KG1 (cell line): ENCODE data around the gene CORO1A.
"Not testable (repeated sequence)": the region's sequence is repeated elsewhere in the genome, so short reads cannot be mapped to it uniquely, and the experiment has no call there.

ENCODE experiments used
- DNase-seq: peaks from one replicate; lab custom pipeline; 2025; lab: John Stamatoyannopoulos, UW

Gene CORO1A

GRCh38 chr16:30183233-30184095 is at the start of gene CORO1A:
CORO1A (plus strand) TSS chr16:30183602; CDS start chr16:30185210, 1,608 bp downstream.
- DNase-seq: peak; percentile 78

- no peak for DNase-seq
Observed at GRCh38 chr16:30136971-30137605, 46.3 kb upstream of the CORO1A start.

GRCh38 chr16:30137897-30138296 is 45.5 kb upstream of the CORO1A start:
- no peak for DNase-seq

GRCh38 chr16:30139583-30140481 is 43.6 kb upstream of the CORO1A start:
- DNase-seq: no peak

GRCh38 chr16:30141750-30142149 is 41.7 kb upstream of the CORO1A start:
- DNase-seq: no peak

- DNase-seq: no peak
Observed at GRCh38 chr16:30142672-30143346, 40.6 kb upstream of the CORO1A start.

- no peak for DNase-seq
Observed at GRCh38 chr16:30143347-30143702, 40.1 kb upstream of the CORO1A start.

GRCh38 chr16:30144017-30144416 is 39.4 kb upstream of the CORO1A start:
- DNase-seq: no peak

- no peak for DNase-seq
Observed at GRCh38 chr16:30144917-30145316, 38.5 kb upstream of the CORO1A start.

- no peak for DNase-seq
Observed at GRCh38 chr16:30145657-30146056, 37.7 kb upstream of the CORO1A start.

GRCh38 chr16:30147843-30148510 is 35.4 kb upstream of the CORO1A start:
- no peak for DNase-seq

- DNase-seq: no peak
Observed at GRCh38 chr16:30149250-30149930, 34.0 kb upstream of the CORO1A start.

- DNase-seq: no peak
Observed at GRCh38 chr16:30151091-30151490, 32.3 kb upstream of the CORO1A start.

- DNase-seq: no peak
Observed at GRCh38 chr16:30152517-30152916, 30.9 kb upstream of the CORO1A start.

- DNase-seq: no peak
Observed at GRCh38 chr16:30155188-30155587, 28.2 kb upstream of the CORO1A start.

GRCh38 chr16:30157214-30157613 is 26.2 kb upstream of the CORO1A start:
- no peak for DNase-seq

- no peak for DNase-seq
Observed at GRCh38 chr16:30163538-30163937, 19.9 kb upstream of the CORO1A start.

- peak; percentile 47 for DNase-seq
Observed at GRCh38 chr16:30166202-30166902, 17.1 kb upstream of the CORO1A start.

- DNase-seq: not testable (repeated sequence)
Observed at GRCh38 chr16:30168746-30169145, 14.7 kb upstream of the CORO1A start.

- not testable (repeated sequence) for DNase-seq
Observed at GRCh38 chr16:30169416-30169815, 14.0 kb upstream of the CORO1A start.
